ENCODE results near the gene ZCCHC8.
"Not testable (repeated sequence)": the region's sequence is repeated elsewhere in the genome, so short reads cannot be mapped to it uniquely, and the experiment has no call there.

ZCCHC8 gene

GRCh38 chr12:122471324-122472226 is 29.2 kb downstream of the ZCCHC8 start:
- no peak for DNase-seq (ENCODE audit: low read depth in 3 of 3)

- not testable (repeated sequence) for DNase-seq (ENCODE audit: low read depth in 3 of 3)
These were observed 30.2 kb downstream of the ZCCHC8 start for GRCh38 chr12:122470576-122470975.

- DNase-seq (ENCODE audit: low read depth in 3 of 3): not testable (repeated sequence)
These were observed 30.9 kb downstream of the ZCCHC8 start for GRCh38 chr12:122469856-122470255.

GRCh38 chr12:122467983-122468382 is 32.7 kb downstream of the ZCCHC8 start:
- no peak for DNase-seq (ENCODE audit: low read depth in 3 of 3)

DNA sequence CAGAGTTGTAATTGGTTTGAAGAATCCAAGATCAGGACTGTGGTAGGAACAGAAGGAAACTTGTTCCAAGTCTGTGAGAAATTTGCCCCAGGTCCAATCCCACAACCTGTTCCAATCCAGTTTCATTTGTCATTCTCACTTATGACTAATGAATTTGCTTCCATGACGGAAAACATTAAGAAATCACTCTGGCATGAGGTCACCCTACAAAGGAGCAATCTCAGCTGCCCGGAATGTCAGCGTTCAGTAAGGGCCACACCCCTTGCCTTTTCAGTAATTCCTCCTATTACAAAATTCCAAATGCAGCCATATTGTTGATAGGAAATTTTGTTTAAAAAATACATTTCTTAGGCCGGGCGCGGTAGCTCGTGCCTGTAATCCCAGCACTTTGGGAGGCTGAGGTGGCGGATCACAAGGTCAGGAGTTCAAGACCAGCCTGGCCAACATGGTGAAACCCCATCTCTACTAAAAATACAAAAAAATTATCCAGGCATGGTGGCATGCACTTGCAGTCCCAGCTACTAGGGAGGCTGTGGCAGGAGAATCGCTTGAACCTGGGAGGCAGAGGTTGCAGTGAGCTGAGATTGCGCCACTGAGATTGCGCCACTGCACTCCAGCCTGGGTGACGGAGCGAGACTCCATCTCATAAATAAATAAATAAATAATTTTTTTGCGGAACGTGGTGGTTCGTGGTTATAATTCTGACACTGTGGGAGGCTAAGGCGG is 36.3 kb downstream of the ZCCHC8 start:
- DNase-seq (ENCODE audit: low read depth in 3 of 3): not testable (repeated sequence)

DNA sequence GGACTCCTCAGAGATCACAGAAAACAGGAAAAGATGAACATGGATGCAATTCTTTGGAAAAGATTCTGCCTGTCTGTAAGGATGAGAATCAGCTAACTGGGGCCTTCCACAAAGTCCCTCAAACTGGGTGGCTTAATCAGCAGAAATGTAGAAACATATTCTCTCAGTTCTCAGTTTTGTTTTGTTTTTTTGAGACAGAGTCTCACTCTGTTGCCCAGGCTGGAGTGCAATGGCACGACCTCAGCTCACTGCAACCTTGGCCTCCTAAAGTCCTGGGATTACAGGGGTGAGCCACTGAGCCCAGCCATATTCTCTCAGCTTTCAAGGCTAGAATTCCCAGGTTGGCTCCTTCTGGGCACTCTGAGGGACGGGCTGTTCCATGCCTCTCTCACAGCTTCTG is 40.1 kb downstream of the ZCCHC8 start:
- DNase-seq (ENCODE audit: low read depth in 3 of 3): no peak

GRCh38 chr12:122460061-122460460 is 40.7 kb downstream of the ZCCHC8 start:
- DNase-seq (ENCODE audit: low read depth in 3 of 3): no peak

DNA sequence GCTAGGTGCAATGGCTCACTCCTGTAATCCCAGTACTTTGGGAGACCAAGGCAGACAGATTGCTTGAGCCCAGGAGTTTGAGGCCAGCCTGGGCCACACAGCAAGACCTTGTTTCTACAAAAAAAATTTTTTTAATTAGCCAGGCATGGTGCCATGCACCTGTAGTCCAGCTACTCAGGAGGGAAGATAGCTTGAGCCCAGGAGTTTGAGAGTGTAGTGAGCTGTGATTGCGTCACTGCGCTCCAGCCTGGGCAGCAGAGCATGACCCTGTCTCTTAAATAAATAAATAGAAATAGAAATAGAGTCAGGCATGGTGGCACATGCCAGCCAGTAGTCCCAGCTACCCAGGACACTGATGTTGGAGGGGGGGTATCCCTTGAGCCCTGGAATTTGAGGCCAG is 41.5 kb downstream of the ZCCHC8 start:
- no peak for DNase-seq (ENCODE audit: low read depth in 3 of 3)

- no peak for DNase-seq (ENCODE audit: low read depth in 3 of 3)
These were observed 42.4 kb downstream of the ZCCHC8 start for GRCh38 chr12:122458105-122459035.

GRCh38 chr12:122457627-122458026 is 43.1 kb downstream of the ZCCHC8 start:
- no peak for DNase-seq (ENCODE audit: low read depth in 3 of 3)

GRCh38 chr12:122454739-122455138 is 46.0 kb downstream of the ZCCHC8 start:
- DNase-seq (ENCODE audit: low read depth in 3 of 3): no peak

GRCh38 chr12:122454250-122454721 is 46.4 kb downstream of the ZCCHC8 start:
- no peak for DNase-seq (ENCODE audit: low read depth in 3 of 3)

DNA sequence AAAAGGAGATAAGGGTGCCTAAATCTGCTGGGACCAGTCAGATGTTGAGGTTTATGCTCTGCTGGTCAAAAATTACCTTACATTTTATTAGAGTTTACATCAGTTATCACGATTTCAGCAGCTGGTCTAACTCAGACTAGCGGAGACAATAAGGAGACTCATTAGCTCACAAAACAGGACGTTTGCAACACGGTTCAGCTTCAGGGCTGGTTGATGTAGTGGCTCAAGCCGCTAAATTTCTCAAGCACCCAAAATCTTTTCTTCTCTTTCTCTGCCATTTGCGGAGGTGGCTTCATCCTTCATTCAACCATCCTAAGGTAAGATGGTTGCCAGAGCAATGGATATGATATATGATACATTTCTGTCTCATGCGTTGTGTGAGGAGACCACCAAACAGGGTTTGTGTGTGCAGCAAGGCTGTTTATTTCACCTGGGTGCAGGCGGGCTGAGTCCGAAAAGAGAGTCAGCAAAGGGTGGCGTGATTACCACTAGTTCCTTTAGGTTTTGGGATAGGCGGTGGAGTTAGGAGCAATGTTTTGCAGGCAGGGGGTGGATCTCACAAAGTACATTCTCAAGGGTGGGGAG is 47.9 kb downstream of the ZCCHC8 start:
- DNase-seq (ENCODE audit: low read depth in 3 of 3): no peak

- DNase-seq (ENCODE audit: low read depth in 3 of 3): no peak
These were observed 51.4 kb downstream of the ZCCHC8 start for GRCh38 chr12:122449317-122449716.

DNA sequence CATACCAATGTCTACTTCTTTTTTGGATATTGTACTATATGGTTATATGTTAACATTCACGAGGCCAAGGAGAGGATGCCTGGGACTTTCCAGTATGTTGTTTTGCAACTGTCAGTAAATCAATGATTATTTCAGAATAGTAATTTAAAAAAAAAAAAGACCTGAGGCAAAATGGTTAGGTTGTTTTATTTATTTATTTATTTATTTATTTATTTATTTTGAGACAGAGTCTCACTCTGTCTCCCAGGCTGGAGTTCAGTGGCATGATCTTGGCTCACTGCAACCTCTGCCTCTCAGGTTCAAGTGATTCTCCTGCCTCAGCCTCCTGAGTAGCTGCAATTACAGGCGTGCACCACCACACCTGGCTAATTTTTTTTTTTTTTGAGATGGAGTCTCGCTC is 52.9 kb downstream of the ZCCHC8 start:
- DNase-seq (ENCODE audit: low read depth in 3 of 3): not testable (repeated sequence)

DNA sequence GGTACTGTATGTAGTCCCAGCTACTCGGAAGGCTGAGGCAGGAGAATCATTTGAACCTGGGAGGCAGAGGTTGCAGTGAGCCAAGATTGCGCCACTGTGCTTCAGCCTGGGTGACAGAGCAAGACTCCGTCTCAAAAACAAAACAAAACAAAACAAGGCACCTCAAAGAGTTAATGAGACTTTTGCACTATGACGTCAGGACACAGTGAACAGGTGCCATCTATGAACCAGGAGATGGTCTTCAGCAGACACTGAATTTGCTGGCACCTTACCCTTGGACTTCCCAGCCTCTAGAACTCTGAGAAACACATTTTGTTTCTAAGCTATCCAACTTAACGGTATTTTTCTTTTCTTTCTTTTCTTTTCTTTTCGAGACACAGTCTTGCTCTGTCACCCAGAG is 54.3 kb downstream of the ZCCHC8 start:
- not testable (repeated sequence) for DNase-seq (ENCODE audit: low read depth in 3 of 3)

DNA sequence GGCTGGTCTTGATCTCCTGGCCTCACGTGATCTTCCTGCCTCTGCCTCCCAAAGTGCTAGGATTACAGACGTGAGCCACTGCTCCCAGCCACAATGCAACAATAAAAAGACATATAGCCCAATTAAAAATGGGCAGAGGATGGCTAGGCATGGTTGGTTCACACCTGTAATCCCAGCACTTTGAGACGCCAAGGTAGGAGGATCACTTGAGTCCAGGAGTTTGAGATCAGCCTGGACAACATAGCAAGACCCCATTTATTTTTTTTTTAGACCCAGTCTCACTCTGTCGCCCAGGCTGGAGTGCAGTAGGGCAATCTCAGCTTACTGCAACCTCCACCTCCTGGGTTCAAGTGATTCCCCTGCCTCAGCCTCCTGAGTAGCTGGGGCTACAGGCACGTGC is 56.7 kb downstream of the ZCCHC8 start:
- DNase-seq (ENCODE audit: low read depth in 3 of 3): not testable (repeated sequence)

- DNase-seq (ENCODE audit: low read depth in 3 of 3): not testable (repeated sequence)
These were observed 61.9 kb downstream of the ZCCHC8 start for GRCh38 chr12:122438822-122439221.

DNA sequence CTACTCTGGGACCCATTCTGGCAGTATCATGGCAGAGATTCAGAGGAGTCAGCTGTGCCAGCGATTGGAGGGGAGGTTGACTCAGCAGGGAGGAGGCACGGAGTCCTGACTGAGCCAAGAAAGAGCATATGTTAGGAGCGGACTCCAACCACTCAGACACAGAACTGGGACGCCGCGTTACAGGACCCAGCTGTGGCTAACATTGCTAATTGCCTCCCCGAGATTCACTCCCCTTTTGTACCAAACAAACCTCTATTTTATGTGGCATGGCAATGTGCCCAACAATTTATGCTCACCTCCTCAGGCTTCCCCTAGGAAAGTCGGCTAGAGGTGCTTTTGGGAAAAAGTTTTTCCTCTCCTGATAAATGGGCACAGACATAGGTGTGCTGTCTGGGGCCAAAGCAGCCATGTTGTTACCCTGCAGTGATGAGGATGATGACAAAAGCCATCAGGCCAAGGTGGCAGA is 63.0 kb downstream of the ZCCHC8 start:
- DNase-seq (ENCODE audit: low read depth in 3 of 3): no peak

DNA sequence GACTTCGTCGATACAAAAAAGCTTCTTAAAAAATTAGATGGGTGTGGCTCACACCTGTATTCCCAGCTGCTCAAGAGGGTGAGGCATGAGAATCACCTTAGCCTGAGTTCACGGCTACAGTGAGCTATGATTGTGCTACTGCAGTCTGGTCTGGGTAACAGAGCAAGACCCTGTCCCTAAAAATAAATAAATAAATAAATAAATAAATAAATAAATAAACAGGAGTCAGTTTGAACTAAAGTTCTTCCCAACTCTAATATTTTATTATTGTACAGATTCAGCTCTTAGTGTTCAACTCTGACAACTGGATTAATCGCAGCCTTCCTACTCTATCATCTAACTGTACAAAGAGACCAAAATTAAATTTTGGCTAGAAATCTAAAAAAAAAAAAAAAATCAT is 65.5 kb downstream of the ZCCHC8 start:
- no peak for DNase-seq (ENCODE audit: low read depth in 3 of 3)

- DNase-seq (ENCODE audit: low read depth in 3 of 3): not testable (repeated sequence)
These were observed 71.7 kb downstream of the ZCCHC8 start for GRCh38 chr12:122429043-122429442.
